NCI-H524 treated with DMSO at 0.1 percent for 48 hours (cell line): Measurements from ENCODE around the gene SCRT2.
"Not testable (repeated sequence)": the region's sequence is repeated elsewhere in the genome, so short reads cannot be mapped to it uniquely, and the experiment has no call there.

Experiments used
- DNase-seq: peaks from one replicate; lab custom pipeline; 2025; lab: John Stamatoyannopoulos, UW

Gene SCRT2

GRCh38 chr20:653110-653589, 22.5 kb downstream of the SCRT2 start, which contains the start of gene SRXN1:
Gene SRXN1, minus strand, starts transcription at chr20:653200. Its CDS starts 15 bp downstream, at chr20:653185.
- DNase-seq = no peak

DNA sequence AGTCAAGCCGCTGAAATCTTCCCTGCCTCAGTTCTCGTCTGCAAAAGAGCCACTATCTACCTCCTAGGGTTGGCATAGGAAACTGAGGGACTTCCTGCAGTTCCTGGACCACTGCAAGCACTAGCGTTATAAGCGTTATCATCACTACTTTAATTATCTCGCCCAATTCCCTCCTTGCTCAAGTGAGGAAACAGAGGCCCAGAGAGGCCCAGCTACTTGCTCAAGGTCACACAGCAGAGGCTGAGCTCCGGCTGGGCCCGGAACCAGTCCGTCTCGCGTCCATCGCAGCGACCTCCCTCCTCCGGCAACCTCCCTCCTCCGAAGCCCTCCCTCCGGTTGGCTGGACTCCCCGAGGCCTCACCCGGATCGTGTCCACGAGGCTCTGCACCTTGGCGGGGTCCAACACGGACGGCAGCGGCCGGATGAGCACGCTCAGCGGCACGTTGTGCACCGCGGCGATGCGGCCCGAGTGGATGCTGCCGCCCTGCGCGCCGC, 22.9 kb downstream of the SCRT2 start:
- no peak for DNase-seq

DNA sequence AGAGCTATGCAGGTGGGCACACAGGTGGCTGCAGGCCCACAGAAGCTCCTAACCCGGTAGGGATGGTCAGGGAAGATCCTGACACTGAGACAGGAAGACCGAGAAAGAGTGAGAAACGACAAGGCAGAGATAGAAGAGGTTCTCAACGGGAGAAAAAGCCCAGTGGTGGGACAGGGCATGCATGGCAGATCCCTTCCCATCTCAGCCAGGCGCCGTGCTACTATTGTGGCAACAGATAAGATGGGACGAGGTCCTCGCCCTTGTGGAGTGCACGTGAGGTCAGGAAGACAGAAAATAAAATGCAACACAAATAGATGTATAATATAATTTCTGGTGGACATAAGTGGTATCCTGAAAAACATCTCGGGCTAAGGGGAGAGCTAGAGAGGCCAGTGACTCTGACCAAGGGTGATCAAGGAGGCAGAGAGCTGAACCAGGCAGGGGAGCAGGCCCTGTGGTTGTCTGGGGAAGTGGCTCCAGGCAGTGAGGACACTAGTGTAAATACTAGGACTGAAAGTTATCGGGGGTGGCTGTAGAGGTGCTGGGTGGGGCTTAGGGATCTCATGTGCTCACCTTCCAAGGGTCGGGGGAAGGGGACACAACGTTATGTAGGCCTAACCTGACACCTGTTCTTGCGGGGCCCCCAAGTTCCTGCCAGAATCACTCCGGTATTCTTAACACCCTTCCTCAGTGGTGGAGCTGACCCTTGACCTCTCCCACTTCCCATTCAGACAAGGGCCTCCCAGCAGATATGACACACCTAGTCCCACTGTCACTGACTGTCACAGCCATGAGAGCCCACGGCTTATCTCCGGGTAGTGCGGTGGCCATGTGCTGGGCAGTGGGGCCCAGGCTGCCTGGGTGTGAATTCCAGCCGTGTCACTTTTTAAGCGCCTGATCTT, 23.6 kb downstream of the SCRT2 start:
- DNase-seq = no peak

GRCh38 chr20:650954-651353, 24.6 kb downstream of the SCRT2 start:
- DNase-seq = no peak

DNA sequence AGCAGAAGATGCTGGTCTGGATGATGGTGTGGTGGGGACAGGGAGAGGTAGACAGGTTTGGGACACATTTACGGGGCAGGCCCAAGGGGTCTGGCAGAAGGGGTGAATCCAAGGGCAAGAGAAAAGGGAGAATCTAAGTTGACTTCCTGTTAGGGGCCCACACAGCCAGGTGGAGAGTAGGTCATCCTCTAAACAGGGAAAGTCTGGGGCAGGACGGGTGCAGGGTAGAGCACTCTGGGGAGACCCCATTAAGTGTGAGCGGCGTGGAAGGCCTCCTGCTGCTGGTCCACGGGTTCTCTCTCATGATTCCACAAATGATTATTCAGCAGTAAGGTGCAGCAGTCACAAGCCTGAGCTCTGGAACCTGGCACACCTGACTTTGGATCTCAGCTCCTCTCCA, 25.3 kb downstream of the SCRT2 start:
- DNase-seq = no peak

- DNase-seq = no peak
Observed at GRCh38 chr20:647479-648019, 28.1 kb downstream of the SCRT2 start.

DNA sequence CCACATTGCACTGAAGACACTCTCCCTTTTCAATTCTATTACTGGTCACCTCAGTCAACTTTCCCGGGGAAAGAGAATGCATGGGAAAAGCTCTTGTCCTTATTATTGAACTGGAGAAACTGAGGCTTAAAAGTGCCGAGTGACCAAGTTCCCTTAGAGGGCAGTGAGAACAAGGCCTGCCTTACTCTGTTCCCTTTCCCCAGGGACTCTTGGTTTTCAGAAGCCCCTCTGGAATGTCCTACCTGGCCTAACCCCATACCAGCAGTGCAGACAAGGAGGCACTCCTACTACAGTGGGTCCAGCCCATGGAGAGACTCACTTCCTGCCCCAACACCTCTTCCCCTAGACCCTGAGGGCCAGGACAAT, 28.8 kb downstream of the SCRT2 start:
- no peak for DNase-seq

- no peak for DNase-seq
Observed at GRCh38 chr20:646107-646867, 29.3 kb downstream of the SCRT2 start.

DNA sequence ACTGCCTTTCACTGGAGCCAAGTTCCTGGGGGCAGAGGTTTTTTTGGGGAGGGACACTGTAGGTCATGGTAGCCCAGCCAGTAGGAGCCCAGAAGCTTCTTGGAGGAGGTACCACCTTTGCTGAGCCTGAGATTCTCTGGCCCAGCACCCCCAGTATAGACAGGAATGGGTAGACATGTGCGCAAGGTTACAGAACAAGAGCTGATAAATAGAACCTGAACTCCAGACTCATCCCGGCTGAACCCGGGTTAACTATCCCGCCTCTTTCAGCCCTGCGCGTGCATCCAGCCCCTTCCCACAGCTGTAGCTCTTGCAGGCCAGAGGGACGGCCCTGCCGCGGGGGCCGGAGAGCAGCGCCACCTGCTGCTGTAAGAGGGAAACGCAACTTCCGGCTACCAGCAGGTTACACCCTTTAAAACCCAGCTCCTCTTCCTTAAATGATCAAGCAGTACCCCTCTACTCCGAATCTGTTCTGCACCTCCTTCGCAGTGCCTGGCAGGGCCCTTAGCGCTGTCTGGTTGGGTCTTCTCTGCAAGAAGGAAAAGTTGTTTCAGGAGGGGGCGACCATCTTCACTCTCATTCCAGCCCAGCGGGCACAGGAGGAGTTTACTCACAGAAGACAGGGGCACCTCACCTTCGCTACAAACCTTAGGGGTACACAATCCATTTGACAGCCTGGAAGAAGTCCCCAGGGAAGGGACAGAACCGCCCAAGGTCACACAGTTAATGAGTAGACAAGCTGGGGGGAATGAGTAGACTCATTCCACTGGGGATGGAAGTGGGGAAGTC, 30.1 kb downstream of the SCRT2 start:
- DNase-seq = peak; percentile 39

- no peak for DNase-seq
Observed at GRCh38 chr20:644692-645317, 30.8 kb downstream of the SCRT2 start.

DNA sequence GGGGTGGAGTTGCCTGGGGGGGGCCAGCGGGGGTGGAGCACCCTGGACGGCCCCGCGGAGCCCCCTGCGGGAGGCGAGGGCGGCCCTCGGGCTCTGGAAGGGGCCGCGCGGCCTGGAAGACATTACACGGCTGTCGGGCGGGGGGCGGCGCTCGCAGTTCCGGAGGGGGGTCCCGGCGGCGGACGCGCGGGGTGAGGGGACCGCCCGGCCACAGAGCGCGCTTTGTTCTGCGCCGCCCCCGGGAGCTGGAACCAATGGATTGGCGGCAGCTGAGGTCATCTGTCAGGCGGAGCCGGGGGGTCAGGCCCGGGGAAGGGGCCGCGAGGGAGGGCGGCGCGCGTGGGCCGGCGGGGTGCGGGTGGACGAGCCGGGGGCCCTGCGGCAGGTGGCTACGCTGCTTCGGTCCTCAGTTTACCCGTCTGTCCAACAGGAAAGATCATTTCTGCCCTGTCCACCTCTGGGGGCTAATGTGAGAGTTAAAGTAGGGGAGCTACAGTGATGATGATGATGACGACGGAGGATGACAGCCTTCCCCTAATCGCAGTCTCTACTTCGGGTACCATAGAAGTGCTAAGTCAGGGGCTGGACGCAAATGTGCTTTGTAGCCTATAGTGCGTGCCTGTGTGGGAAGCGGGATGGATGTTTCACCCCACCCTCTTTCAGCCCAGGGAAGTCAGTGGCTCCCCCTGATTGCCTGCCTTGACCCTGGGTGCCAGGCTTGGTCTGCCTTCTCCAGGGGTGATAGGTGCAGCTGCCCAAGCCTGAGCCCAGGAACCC, 33.0 kb downstream of the SCRT2 start:
- no peak for DNase-seq

- DNase-seq = not testable (repeated sequence)
Observed at GRCh38 chr20:642013-642397, 33.6 kb downstream of the SCRT2 start.

- no peak for DNase-seq
Observed at GRCh38 chr20:641516-641875, 34.1 kb downstream of the SCRT2 start.

GRCh38 chr20:640674-641515, 34.7 kb downstream of the SCRT2 start:
- DNase-seq = no peak

DNA sequence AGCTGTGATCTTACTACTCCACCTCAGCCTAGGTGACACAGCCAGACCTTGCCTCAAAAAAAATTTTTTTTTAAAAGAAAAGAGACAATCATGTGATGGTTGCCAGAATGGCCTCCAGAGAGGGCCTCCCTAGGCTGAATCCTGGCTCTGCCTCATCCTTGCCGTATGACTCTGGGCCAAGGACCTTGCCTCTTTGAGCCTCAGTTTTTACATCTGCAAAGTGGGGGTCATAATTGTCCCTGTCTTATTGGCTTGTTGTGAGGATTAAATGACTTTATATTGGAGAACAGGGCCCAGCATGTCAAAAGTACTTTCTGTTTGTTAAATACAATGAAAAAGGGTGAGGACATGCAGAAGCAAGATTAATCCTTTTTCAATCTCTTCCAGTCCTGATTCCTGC, 37.0 kb downstream of the SCRT2 start:
- DNase-seq = no peak

DNA sequence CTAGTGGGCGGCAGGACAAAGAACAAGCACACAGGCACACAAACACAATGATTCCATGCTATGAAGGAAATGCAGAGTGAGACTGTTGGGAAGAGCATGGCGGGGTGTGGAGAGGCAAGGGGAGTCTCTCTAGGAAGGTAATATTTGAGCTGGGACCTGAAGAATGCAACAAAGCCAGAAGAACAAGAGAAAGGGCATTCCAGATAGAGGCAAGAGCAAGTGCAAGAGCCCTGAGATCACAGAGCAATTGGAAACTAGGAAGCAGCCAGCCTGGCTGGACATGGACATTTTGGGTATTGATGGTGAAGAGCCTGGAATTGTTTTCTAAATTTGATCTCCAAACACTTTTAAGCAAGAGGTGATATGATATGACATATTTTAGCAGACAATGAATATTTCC, 38.0 kb downstream of the SCRT2 start:
- DNase-seq = no peak

DNA sequence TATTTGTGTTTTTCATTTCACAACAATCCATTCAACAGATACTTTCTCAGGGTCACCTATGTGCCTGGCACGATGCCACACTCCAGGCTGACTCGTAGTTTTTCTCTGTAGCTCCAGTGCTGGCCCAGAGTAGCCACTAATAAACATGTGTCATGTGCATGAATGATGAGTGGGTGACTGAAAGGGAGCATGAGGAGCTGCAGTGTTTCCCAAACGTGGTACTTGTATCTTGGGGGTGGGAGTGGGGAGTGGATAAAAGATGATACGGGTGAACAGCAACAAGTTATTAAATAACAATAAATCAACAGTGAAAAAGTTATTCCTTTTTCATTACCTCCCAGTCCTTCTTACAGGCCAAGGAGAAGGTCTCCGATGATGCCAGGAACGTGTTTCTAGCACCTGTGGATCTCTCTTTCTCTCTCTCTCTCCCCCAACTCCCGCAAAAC, 39.7 kb downstream of the SCRT2 start:
- DNase-seq = no peak

DNA sequence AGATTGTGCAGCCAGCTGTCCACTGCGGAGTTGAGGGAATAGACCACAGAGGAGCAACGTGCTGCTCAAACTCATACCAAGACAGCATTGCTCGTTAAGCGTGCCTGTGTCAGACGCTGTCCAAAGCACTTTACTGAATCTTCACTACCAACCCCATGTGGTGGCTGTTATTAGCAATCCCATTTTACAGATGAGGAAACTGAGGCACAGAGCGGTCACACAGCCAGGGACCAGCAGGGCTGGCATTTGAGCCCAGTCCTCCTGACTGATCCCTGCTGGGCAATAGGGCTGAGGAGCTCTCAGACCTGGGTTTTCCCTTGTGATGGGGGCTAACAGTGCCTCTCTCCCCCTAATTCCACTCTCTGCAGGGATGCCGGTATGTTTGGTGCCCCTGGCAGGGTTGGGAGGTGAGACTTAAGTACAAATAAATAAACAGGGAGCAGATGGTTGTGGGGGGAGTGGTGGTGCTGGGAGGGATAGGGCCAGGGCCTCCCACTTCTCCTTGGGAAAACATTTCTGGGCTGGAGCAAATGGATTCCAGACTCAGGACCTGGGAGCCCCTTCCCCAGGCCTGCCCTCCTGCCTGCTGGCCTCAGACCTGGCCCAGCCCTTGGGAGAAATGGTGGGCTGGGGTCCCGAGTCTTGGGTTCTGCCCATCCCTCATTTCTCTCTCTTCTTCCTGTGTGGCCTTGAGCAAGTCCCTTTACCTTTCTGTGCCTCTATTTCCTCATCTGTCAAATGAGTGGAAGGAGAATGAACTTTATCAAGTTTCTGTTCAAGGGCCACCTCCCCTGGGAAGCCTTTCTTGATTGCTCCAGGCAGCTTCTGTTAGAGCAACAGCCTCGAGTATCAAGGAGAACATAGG, 40.3 kb downstream of the SCRT2 start:
- DNase-seq = no peak
